HG03520 (cell line): ENCODE data around the gene ILF3.
"Not testable (repeated sequence)": the region's sequence is repeated elsewhere in the genome, so short reads cannot be mapped to it uniquely, and the experiment has no call there.

Experiments used
- ATAC-seq: cut with Tn5 transposase; IDR thresholded peaks from one replicate; pipeline ENCODE4 v1.9.1; 2021; ENCODE audit warnings: mild to moderate bottlenecking, moderate library complexity; ENCODE audit not compliant: unreplicated experiment

The ILF3 gene

GRCh38 chr19:10671922-10672321 is 17.8 kb downstream of the ILF3 start:
- ATAC-seq: not testable (repeated sequence)

- not testable (repeated sequence) for ATAC-seq
These were observed 21.1 kb downstream of the ILF3 start for GRCh38 chr19:10675214-10675613.

GRCh38 chr19:10677751-10678150 is 23.6 kb downstream of the ILF3 start:
- no peak for ATAC-seq

- ATAC-seq: no peak
These were observed 24.7 kb downstream of the ILF3 start for GRCh38 chr19:10678813-10679212.

- ATAC-seq: no peak
These were observed 25.6 kb downstream of the ILF3 start for GRCh38 chr19:10679743-10680142.

GRCh38 chr19:10680545-10681135 is 26.5 kb downstream of the ILF3 start:
- ATAC-seq: no peak

- ATAC-seq: no peak
These were observed 27.5 kb downstream of the ILF3 start for GRCh38 chr19:10681658-10682057.

GRCh38 chr19:10682397-10683063 is 28.4 kb downstream of the ILF3 start:
- no peak for ATAC-seq

GRCh38 chr19:10683064-10683426 is 28.9 kb downstream of the ILF3 start:
- ATAC-seq: no peak

- ATAC-seq: no peak
These were observed 29.4 kb downstream of the ILF3 start for GRCh38 chr19:10683582-10683981.

GRCh38 chr19:10685210-10685609 is 31.1 kb downstream of the ILF3 start:
- no peak for ATAC-seq

- ATAC-seq: no peak
These were observed 32.0 kb downstream of the ILF3 start for GRCh38 chr19:10686193-10686592.

GRCh38 chr19:10686661-10687517 is 32.7 kb downstream of the ILF3 start:
- no peak for ATAC-seq

GRCh38 chr19:10687518-10688288 is 33.6 kb downstream of the ILF3 start:
- no peak for ATAC-seq

GRCh38 chr19:10688545-10689280 is 34.6 kb downstream of the ILF3 start:
- no peak for ATAC-seq

- ATAC-seq: no peak
These were observed 36.2 kb downstream of the ILF3 start for GRCh38 chr19:10690341-10690781.

- ATAC-seq: no peak
These were observed 37.2 kb downstream of the ILF3 start for GRCh38 chr19:10691178-10691881.

- no peak for ATAC-seq
These were observed 37.7 kb downstream of the ILF3 start for GRCh38 chr19:10691883-10692282.

GRCh38 chr19:10692673-10693264 is 38.6 kb downstream of the ILF3 start:
- ATAC-seq: no peak
